NK-92 (cell line): ENCODE measurements around the gene SLC4A8.

Experiments used
- DNase-seq: peaks from one replicate; lab custom pipeline; 2025; ENCODE audit not compliant: unreplicated experiment; lab: John Stamatoyannopoulos, UW

Gene SLC4A8

GRCh38 chr12:51524386-51524901, 99.8 kb downstream of the SLC4A8 start:
- DNase-seq, result no peak

- no peak for DNase-seq
These were observed 100.9 kb downstream of the SLC4A8 start for GRCh38 chr12:51525518-51525917.

- DNase-seq, result no peak
These were observed 103.3 kb downstream of the SLC4A8 start for GRCh38 chr12:51527966-51528365.

DNA sequence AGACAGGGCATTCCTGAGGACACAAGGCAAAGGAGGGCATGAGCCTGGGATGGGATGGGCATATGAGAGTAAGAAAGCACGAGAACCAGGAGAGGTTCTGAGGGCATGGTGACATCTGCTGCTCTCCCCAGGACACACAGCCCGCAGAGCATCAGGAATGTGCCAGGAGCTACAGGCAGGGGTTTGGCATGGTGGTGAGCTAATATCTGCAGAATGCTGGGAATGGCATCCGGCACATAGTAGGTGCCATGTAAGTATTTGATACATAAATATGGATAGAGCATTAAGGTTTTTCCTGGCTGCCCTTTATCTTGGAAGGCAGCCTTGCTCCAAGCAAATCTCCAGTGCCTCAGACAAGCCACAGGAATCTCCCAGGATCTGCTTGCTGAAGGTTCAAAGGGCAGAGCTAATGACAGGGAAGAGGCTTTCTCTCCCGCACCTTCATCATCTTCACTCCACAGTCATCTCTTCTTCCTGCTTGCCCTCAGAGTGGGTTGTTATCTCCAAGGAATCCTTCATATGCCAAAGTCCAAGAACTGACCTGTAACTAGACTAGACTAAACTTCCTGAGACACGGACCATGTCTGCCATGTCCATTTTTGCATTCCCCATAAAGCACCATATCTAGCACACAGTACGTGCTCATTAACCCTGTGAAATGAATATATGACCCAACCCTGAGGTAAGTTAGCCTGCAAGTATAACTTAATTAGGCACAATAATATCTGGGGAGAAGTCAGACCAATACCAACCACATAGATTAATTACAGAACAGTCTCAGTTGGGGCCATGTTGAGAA, 104.4 kb downstream of the SLC4A8 start:
- DNase-seq, result no peak

DNA sequence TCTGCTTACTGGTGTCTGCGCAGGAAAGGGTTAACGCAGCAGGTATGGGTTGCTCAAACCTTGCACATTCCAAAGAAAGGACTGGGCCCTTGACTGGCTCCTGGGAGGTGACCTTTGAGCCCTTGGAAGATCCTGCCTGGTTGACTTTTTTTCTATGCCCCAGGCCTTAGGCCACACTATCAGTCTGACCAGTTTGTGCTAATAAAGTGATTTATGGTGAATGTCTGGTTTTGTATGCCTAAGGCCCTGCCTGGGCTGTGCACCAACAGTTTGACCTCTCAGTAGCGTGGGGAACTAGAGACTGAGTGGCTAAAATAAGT, 105.0 kb downstream of the SLC4A8 start:
- no peak for DNase-seq

GRCh38 chr12:51530208-51530607, 105.6 kb downstream of the SLC4A8 start:
- no peak for DNase-seq

GRCh38 chr12:51531284-51531977, 106.8 kb downstream of the SLC4A8 start:
- DNase-seq, result no peak

DNA sequence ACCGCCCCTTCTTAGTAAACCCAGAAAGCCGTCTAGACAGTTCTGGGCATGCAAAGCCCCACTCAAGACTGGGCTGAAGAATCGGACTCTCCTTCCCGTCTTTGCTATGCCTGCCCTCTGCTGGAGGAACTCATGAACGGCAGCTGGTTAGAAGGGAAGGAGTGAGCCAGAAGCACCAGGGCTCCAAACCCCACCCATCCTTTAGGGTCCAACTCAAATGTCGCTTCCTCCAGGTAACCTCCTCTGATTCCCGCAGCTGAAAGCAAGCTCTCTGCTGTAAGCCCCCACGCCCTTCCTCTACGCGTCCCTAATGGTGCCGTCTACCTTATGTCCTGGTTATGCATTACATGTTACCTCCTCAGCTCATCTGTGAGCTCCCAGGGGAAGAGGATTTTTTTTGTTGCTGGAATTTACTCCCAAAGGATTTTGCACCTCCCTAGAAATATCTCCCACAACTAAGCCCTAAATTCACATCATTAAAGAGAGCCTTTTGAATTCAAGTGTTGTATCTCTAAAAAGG, 107.4 kb downstream of the SLC4A8 start:
- no peak for DNase-seq

DNA sequence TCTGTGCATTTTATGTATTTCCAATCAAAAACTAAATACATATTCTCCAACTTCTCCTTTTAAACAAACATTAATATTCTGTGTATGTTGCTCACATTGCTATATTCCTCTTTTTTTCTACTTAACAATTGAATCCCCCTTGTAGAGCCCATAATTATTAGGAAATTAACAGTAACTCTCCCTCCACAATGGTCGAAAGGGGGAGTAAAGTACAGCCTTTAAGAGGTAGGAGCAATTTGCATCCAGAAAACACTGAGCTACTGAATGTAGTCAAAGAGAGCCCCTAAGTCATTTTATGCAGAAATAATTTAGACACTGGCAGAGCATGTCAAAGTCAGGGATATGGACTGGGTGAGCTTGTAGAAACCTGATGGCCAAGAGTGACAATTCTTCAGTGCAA, 109.2 kb downstream of the SLC4A8 start:
- DNase-seq, result no peak

- DNase-seq, result no peak
These were observed 109.8 kb downstream of the SLC4A8 start for GRCh38 chr12:51534216-51535074.

GRCh38 chr12:51536159-51536558, 111.5 kb downstream of the SLC4A8 start:
- no peak for DNase-seq

- DNase-seq, result no peak
These were observed 113.5 kb downstream of the SLC4A8 start for GRCh38 chr12:51538149-51538548.

GRCh38 chr12:51538599-51538998, 114.0 kb downstream of the SLC4A8 start:
- DNase-seq, result no peak

- DNase-seq, result no peak
These were observed 116.4 kb downstream of the SLC4A8 start for GRCh38 chr12:51540996-51541395.

GRCh38 chr12:51546097-51546496, 121.5 kb downstream of the SLC4A8 start:
- DNase-seq, result no peak

DNA sequence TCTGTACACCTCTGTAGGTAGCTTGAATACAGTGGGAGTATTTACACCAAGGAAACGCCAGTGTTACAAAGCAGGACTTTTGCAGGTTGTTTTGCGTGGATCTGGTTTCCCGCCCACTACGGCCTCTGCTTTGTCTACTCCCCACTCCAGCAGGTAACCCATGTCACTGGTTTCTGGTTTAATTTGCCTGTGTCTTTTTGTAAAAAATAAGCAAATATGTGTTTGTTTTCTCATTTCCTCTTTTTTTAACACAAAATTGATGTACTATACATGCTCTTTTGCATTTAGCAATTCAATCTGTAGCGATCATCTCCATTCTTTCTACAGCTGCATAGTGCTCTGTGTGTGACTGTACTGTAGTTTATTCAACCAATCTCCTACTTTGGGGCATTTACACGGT, 123.0 kb downstream of the SLC4A8 start:
- no peak for DNase-seq

DNA sequence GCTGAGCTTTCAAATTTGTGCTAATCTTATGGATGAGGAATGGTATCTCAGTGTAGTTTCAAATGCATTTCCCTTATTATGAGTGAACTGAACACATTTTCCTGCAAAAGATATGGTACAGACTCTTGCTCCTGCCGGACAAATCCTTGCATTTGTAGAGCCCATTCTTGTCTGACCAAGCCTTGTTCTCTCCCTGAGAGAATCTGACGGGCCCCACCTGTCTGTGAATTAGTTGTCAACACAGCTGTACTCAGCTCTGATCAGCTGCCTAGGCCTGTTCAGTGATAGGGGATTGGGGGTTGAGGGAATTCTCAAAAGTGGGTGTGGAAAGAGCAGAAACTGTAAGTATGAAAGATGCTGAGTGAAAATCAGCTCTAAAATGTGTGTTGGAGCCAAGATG, 123.6 kb downstream of the SLC4A8 start:
- no peak for DNase-seq

DNA sequence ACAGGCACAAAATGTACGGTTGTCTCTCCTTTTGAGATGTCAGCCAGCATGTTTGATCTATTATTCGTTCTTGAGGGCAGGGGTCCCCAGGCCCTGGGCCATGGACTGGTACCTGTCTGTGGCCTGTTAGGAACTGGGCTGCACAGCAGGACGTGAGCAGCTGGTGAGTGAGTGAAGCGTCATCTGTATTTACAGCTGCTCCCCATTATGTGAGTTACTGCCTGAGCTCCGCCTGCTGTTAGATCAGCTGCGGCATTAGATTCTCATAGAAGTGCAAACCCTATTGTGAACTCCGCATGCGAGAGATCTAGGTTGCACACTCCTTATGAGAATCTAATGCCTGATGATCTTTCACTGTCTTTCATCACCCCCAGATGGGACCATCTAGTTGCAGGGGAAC, 125.0 kb downstream of the SLC4A8 start:
- DNase-seq, result no peak
